HG03460 (cell line): ENCODE data around the gene XPO5.

Source experiments
- ATAC-seq: cut with Tn5 transposase; IDR thresholded peaks from one replicate; pipeline ENCODE4 v1.9.1; 2021; ENCODE audit not compliant: unreplicated experiment

Gene XPO5

GRCh38 chr6:43472515-43472914, 103.3 kb downstream of the XPO5 start:
- ATAC-seq, result no peak
